BE2C (cell line): ENCODE measurements around the gene CTSZ.
A peak's percentile ranks its signal among the peaks of the same experiment; 100 is the strongest.
"Not testable (repeated sequence)": the region's sequence is repeated elsewhere in the genome, so short reads cannot be mapped to it uniquely, and the experiment has no call there.

Experiments
- DNase-seq: peaks from one replicate; pipeline ENCODE4 v3.0.0-alpha.2; 2020
- H3K27me3 ChIP-seq: fragments of 250-450 bp; sonication (Bioruptor Pico); 2 replicates; pipeline ENCODE4 v1.5.1; 2020; ENCODE audit warnings: mild to moderate bottlenecking
- H3K36me3 ChIP-seq: fragments of 250-450 bp; sonication (Bioruptor Pico); 2 replicates; pipeline ENCODE4 v1.5.1; 2020; ENCODE audit warnings: mild to moderate bottlenecking
- H3K4me1 ChIP-seq: fragments of 250-450 bp; sonication (Bioruptor Pico); 2 replicates; pipeline ENCODE4 v1.5.1; 2020
- H3K4me3 ChIP-seq: 2 replicates; pipeline ENCODE4 v1.5.1; 2011; ENCODE audit warnings: low read depth, low read length
- H3K9me3 ChIP-seq: fragments of 250-450 bp; sonication (Bioruptor Pico); 2 replicates; pipeline ENCODE4 v1.5.1; 2020
- CTCF ChIP-seq: IDR thresholded peaks from 2 replicates; pipeline ENCODE4 v1.5.1; 2012; ENCODE audit warnings: mild to moderate bottlenecking, low read depth, low read length

Gene CTSZ

GRCh38 chr20:58953050-58953449 is 54.0 kb downstream of the CTSZ start:
- Histone ChIP-seq H3K4me3 (no peak overlapping the region), H3K9me3 (no peaks in the 10 kb centered on the region), H3K27me3 (no peaks in the 10 kb centered on the region), H3K4me1 (no peaks in the 10 kb centered on the region), H3K36me3 (no peaks in the 10 kb centered on the region)
- TF ChIP-seq CTCF, result no peak
- no peak for DNase-seq

- Histone ChIP-seq H3K36me3 (no peaks in the 10 kb centered on the region), H3K9me3 (no peaks in the 10 kb centered on the region), H3K27me3 (no peaks in the 10 kb centered on the region), H3K4me3 (no peak overlapping the region), H3K4me1 (no peaks in the 10 kb centered on the region)
- DNase-seq, result no peak
- peak; percentile 19; the same call in 1 of the 2 replicates for TF ChIP-seq CTCF
Observed at GRCh38 chr20:58950603-58951002, 56.5 kb downstream of the CTSZ start.

- H3K36me3 ChIP-seq, H3K9me3 ChIP-seq, DNase-seq, H3K27me3 ChIP-seq, H3K4me3 ChIP-seq, H3K4me1 ChIP-seq: not testable (repeated sequence)
Observed at GRCh38 chr20:58947797-58948388, 59.2 kb downstream of the CTSZ start.

GRCh38 chr20:58945965-58946631 is 61.0 kb downstream of the CTSZ start:
- DNase-seq, result no peak
- Histone ChIP-seq H3K36me3 (no peaks in the 10 kb centered on the region), H3K27me3 (no peaks in the 10 kb centered on the region), H3K4me1 (no peaks in the 10 kb centered on the region), H3K9me3 (no peaks in the 10 kb centered on the region), H3K4me3 (no peak overlapping the region)
- TF ChIP-seq CTCF, result no peak
